Fibroblast of pulmonary artery (primary cell): Measurements from ENCODE around the gene UBALD1.

ENCODE experiments used
- DNase-seq: peaks from one replicate; pipeline ENCODE4 v3.0.0-alpha.2; 2010; ENCODE audit warnings: low read depth
- H3K4me3 ChIP-seq: replicated peaks from 2 replicates; pipeline ENCODE4 v1.5.1; 2011; ENCODE audit warnings: low read depth, mild to moderate bottlenecking, control low read depth, low read length, moderate library complexity
- TF ChIP-seq, protein P1 (sequence below): IDR thresholded peaks from 2 replicates; pipeline ENCODE4 v1.5.1; 2011; ENCODE audit warnings: mild to moderate bottlenecking, control low read depth, low read length, inconsistent platforms; ENCODE audit errors: missing control alignments

Gene UBALD1

GRCh38 chr16:4656695-4657686 is 42.3 kb upstream of the UBALD1 start:
- TF ChIP-seq, protein P1, sequence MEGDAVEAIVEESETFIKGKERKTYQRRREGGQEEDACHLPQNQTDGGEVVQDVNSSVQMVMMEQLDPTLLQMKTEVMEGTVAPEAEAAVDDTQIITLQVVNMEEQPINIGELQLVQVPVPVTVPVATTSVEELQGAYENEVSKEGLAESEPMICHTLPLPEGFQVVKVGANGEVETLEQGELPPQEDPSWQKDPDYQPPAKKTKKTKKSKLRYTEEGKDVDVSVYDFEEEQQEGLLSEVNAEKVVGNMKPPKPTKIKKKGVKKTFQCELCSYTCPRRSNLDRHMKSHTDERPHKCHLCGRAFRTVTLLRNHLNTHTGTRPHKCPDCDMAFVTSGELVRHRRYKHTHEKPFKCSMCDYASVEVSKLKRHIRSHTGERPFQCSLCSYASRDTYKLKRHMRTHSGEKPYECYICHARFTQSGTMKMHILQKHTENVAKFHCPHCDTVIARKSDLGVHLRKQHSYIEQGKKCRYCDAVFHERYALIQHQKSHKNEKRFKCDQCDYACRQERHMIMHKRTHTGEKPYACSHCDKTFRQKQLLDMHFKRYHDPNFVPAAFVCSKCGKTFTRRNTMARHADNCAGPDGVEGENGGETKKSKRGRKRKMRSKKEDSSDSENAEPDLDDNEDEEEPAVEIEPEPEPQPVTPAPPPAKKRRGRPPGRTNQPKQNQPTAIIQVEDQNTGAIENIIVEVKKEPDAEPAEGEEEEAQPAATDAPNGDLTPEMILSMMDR: no peak
- no peak overlapping the region for H3K4me3 ChIP-seq
- DNase-seq: no peak

GRCh38 chr16:4656221-4656620 is 41.5 kb upstream of the UBALD1 start:
- no peak for DNase-seq

GRCh38 chr16:4655801-4656200 is 41.1 kb upstream of the UBALD1 start:
- H3K4me3 ChIP-seq: no peak overlapping the region
- DNase-seq: no peak
- TF ChIP-seq, protein P1: no peak

More at GRCh38 chr16:4656221-4656620, 41.5 kb upstream of the UBALD1 start:
- H3K4me3 ChIP-seq: no peak overlapping the region
- TF ChIP-seq, protein P1: no peak

DNA sequence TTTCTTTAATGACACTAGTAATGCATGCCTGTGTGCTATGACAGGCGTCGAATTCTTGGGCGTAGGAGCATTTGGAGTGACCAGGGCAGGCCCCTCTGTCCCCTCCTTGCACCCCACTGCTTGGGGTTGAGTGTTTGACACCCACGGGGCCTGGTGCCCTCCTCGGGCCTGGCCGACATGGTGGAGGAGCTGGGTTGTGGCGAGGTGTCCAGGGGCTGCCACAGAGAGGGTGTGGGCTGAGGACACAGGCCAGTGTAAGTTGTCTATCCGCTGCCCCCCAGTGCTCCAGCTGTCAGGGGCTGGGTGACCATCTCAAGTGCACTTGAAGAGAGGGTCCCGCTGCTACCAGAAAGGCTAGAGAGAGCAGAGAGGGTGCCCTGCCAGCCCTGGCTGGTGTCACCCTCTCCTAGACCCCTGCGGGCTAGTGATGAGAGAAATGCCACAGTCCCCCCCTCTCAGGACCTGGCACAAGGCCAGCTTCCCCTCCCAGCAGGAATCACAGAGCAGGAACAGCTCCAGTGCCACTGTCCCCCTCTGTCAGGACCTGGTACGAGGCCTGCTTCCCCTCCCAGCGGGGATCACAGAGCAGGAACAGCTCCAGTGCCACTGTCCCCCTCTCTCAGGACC is 40.4 kb upstream of the UBALD1 start:
- TF ChIP-seq, protein P1: no peak
- no peak overlapping the region for H3K4me3 ChIP-seq

GRCh38 chr16:4654011-4654963 is 39.6 kb upstream of the UBALD1 start:
- TF ChIP-seq, protein P1: no peak
- peak; percentile 6 for DNase-seq
- H3K4me3 ChIP-seq: no peak overlapping the region

More for the DNA sequence above, 40.4 kb upstream of the UBALD1 start:
- no peak for DNase-seq

- H3K4me3 ChIP-seq: no peak overlapping the region
- TF ChIP-seq, protein P1: no peak
- DNase-seq: no peak
Measured at GRCh38 chr16:4652561-4652960, 37.9 kb upstream of the UBALD1 start.
